Activated naive CD4-positive, alpha-beta T cell treated with anti-CD3 and anti-CD28 coated beads, Interleukin-2, amount 50 U/mL, for 24 hours (primary cell): ENCODE data around the gene SPACA6.
"Not testable (repeated sequence)": the region's sequence is repeated elsewhere in the genome, so short reads cannot be mapped to it uniquely, and the experiment has no call there.

ENCODE experiments used
- H3K27ac Mint-ChIP-seq: one replicate; pipeline ENCODE4 v1.8.0; 2021; ENCODE audit warnings: mild to moderate bottlenecking, mixed read lengths
- H3K27me3 Mint-ChIP-seq: one replicate; pipeline ENCODE4 v1.8.0; 2021; ENCODE audit warnings: mixed read lengths
- H3K36me3 Mint-ChIP-seq: one replicate; pipeline ENCODE4 v1.8.0; 2021; ENCODE audit warnings: mixed read lengths
- H3K4me1 Mint-ChIP-seq: one replicate; pipeline ENCODE4 v1.8.0; 2021; ENCODE audit warnings: mixed read lengths
- H3K4me3 Mint-ChIP-seq: one replicate; pipeline ENCODE4 v1.8.0; 2021; ENCODE audit warnings: mild to moderate bottlenecking, mixed read lengths
- H3K9me3 Mint-ChIP-seq: one replicate; pipeline ENCODE4 v1.8.0; 2021; ENCODE audit warnings: mixed read lengths

Gene SPACA6, protein sequence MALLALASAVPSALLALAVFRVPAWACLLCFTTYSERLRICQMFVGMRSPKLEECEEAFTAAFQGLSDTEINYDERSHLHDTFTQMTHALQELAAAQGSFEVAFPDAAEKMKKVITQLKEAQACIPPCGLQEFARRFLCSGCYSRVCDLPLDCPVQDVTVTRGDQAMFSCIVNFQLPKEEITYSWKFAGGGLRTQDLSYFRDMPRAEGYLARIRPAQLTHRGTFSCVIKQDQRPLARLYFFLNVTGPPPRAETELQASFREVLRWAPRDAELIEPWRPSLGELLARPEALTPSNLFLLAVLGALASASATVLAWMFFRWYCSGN

GRCh38 chr19:51693260-51693659, at the start of gene SPACA6:
Gene SPACA6 (plus strand): TSS chr19:51693330. CDS start chr19:51693527, 197 bp downstream.
- no peaks in the 10 kb centered on the region for H3K9me3 Mint-ChIP-seq
- no peak within 1 kb of the TSS for H3K4me3 Mint-ChIP-seq
- H3K36me3 Mint-ChIP-seq, result peaks cover 3% of the 10 kb centered on the region
- H3K27me3 Mint-ChIP-seq, result no peaks in the 10 kb centered on the region
- peaks cover 20% of the 10 kb centered on the region for H3K4me1 Mint-ChIP-seq
- H3K27ac Mint-ChIP-seq, result no peak within 1 kb of the TSS

GRCh38 chr19:51644636-51645271, 48.4 kb upstream of the SPACA6 start:
- Mint-ChIP-seq H3K9me3 (no peaks in the 10 kb centered on the region), H3K27ac (no peak overlapping the region), H3K36me3 (no peaks in the 10 kb centered on the region), H3K27me3 (peaks cover 9% of the 10 kb centered on the region), H3K4me3 (no peak overlapping the region), H3K4me1 (no peaks in the 10 kb centered on the region)

GRCh38 chr19:51646730-51647129, 46.4 kb upstream of the SPACA6 start, which contains the start of gene SIGLEC14:
Gene SIGLEC14 (minus strand): TSS chr19:51646825. CDS start chr19:51646759, 66 bp downstream.
- H3K27me3 Mint-ChIP-seq, result peaks cover 19% of the 10 kb centered on the region
- H3K27ac Mint-ChIP-seq, H3K4me1 Mint-ChIP-seq, H3K9me3 Mint-ChIP-seq, H3K4me3 Mint-ChIP-seq, H3K36me3 Mint-ChIP-seq: not testable (repeated sequence)

- Mint-ChIP-seq H3K36me3 (no peaks in the 10 kb centered on the region), H3K4me3 (no peak overlapping the region), H3K9me3 (no peaks in the 10 kb centered on the region), H3K4me1 (no peaks in the 10 kb centered on the region), H3K27ac (no peak overlapping the region), H3K27me3 (peaks cover 19% of the 10 kb centered on the region)
Measured at GRCh38 chr19:51647318-51647717, 45.8 kb upstream of the SPACA6 start.

- Mint-ChIP-seq H3K4me1 (no peaks in the 10 kb centered on the region), H3K9me3 (no peaks in the 10 kb centered on the region), H3K27ac (no peak overlapping the region), H3K4me3 (no peak overlapping the region), H3K27me3 (peaks cover 25% of the 10 kb centered on the region), H3K36me3 (no peaks in the 10 kb centered on the region)
Measured at GRCh38 chr19:51651216-51651846, 41.8 kb upstream of the SPACA6 start.

- Mint-ChIP-seq H3K4me3 (no peak overlapping the region), H3K27ac (no peak overlapping the region), H3K4me1 (peaks cover 7% of the 10 kb centered on the region), H3K36me3 (no peaks in the 10 kb centered on the region), H3K27me3 (peaks cover 28% of the 10 kb centered on the region), H3K9me3 (no peaks in the 10 kb centered on the region)
Measured at GRCh38 chr19:51652266-51652665, 40.9 kb upstream of the SPACA6 start.

GRCh38 chr19:51653162-51653561, 40.0 kb upstream of the SPACA6 start:
- Mint-ChIP-seq H3K9me3 (no peaks in the 10 kb centered on the region), H3K27me3 (peaks cover 26% of the 10 kb centered on the region), H3K4me1 (peaks cover 7% of the 10 kb centered on the region), H3K27ac (no peak overlapping the region), H3K4me3 (no peak overlapping the region), H3K36me3 (no peaks in the 10 kb centered on the region)

- Mint-ChIP-seq H3K9me3 (no peaks in the 10 kb centered on the region), H3K4me1 (peaks cover 7% of the 10 kb centered on the region), H3K27me3 (peaks cover 21% of the 10 kb centered on the region), H3K36me3 (no peaks in the 10 kb centered on the region), H3K27ac (no peak overlapping the region), H3K4me3 (no peak overlapping the region)
Measured at GRCh38 chr19:51654783-51655182, 38.3 kb upstream of the SPACA6 start.

- Mint-ChIP-seq H3K4me3 (no peak overlapping the region), H3K4me1 (peaks cover 7% of the 10 kb centered on the region), H3K27me3 (peaks cover 18% of the 10 kb centered on the region)
Measured at GRCh38 chr19:51660975-51661600, 32.0 kb upstream of the SPACA6 start.

DNA sequence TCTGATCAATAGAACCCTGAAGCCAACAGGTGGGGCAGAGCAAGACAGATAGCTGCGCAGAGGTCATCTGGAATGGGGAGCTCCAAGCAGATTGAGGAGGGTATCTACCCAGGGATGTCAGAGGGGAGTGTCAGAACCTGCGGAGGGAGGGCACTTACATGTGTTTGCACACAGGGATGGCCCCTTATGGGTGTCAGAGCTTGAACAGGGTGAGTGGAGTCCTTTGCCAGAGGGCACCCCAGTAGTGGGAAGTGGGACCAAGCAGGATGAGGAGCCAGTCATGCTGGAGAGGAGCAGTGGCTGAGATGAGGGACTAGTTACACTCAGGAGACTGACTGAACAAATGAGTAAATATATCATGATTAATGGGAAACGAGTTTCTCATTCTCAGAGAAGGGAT, 29.5 kb upstream of the SPACA6 start:
- Mint-ChIP-seq H3K27me3 (peaks cover 15% of the 10 kb centered on the region), H3K4me1 (no peaks in the 10 kb centered on the region), H3K27ac (no peak overlapping the region), H3K9me3 (no peaks in the 10 kb centered on the region), H3K36me3 (peaks cover 2% of the 10 kb centered on the region), H3K4me3 (no peak overlapping the region)

More at GRCh38 chr19:51660975-51661600, 32.0 kb upstream of the SPACA6 start:
- H3K9me3 Mint-ChIP-seq, result no peaks in the 10 kb centered on the region
- no peak overlapping the region for H3K27ac Mint-ChIP-seq
- H3K36me3 Mint-ChIP-seq, result peaks cover 2% of the 10 kb centered on the region

DNA sequence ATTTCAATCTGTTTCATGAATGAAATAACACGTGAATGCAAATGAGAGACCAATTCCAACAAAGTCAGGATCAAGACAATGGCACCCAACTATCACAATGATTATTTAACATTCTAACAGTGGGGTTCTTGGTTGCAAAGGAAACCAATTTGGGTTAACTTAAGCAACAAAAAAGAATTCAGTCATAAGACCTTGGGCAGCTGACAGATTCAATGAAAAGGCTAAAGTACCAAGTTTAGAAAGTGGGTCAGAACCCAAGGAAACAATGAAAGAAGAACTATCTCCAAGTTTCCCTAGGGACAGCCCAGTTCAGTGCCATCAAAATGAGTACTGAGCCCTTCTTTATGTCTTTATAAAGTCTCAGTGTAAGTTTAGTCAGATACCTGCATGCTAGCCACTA, 29.0 kb upstream of the SPACA6 start:
- H3K27me3 Mint-ChIP-seq, result peaks cover 15% of the 10 kb centered on the region
- H3K9me3 Mint-ChIP-seq, result no peaks in the 10 kb centered on the region
- peaks cover under 1% of the 10 kb centered on the region for H3K4me1 Mint-ChIP-seq
- H3K36me3 Mint-ChIP-seq, result peaks cover 2% of the 10 kb centered on the region
- H3K27ac Mint-ChIP-seq, result no peak overlapping the region
- H3K4me3 Mint-ChIP-seq, result no peak overlapping the region

DNA sequence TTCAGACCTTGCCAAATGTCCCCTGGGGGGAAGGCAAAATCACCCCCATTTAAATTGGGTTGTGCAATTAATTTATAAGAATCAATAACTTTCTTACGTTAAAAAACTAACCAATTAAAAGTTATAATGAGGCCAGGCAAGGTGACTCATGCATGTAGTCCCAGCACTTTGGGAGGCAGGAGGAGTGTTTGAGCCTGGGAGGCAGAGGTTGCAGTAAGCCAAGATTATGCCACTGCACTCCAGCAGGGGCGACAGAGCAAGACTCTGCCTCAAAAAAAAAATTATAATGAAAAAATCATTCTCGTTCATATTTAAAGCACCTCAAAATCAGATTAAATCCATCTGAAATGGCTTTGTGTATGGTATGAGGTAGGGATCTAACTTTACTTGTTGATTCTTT, 28.1 kb upstream of the SPACA6 start:
- H3K27me3 Mint-ChIP-seq, result peaks cover 15% of the 10 kb centered on the region
- H3K4me1 Mint-ChIP-seq, result peaks cover 5% of the 10 kb centered on the region
- peaks cover 2% of the 10 kb centered on the region for H3K36me3 Mint-ChIP-seq
- H3K9me3 Mint-ChIP-seq, result no peaks in the 10 kb centered on the region
- H3K27ac Mint-ChIP-seq, result no peak overlapping the region
- H3K4me3 Mint-ChIP-seq, result no peak overlapping the region

DNA sequence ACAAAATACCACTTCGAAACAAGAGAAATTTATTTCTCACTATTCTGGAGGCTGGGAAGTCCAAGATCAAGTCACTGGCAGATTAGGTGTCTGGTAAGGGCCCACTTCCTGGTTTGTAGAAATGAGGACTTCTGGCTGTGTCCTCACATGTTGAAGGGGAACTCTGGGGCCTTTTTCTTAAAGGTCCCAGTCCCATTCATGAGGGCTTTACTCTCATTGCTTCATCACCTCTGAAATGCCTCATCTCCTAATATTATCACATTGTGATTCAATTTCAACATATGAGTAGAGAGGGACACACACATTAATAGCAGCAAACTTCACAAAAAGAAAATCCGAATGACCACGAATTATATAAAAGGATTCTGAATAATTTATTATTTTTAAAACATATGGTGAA, 24.9 kb upstream of the SPACA6 start:
- Mint-ChIP-seq H3K27me3 (peaks cover 8% of the 10 kb centered on the region), H3K4me3 (no peak overlapping the region), H3K27ac (no peak overlapping the region), H3K36me3 (peaks cover 2% of the 10 kb centered on the region), H3K9me3 (no peaks in the 10 kb centered on the region), H3K4me1 (peaks cover 5% of the 10 kb centered on the region)

DNA sequence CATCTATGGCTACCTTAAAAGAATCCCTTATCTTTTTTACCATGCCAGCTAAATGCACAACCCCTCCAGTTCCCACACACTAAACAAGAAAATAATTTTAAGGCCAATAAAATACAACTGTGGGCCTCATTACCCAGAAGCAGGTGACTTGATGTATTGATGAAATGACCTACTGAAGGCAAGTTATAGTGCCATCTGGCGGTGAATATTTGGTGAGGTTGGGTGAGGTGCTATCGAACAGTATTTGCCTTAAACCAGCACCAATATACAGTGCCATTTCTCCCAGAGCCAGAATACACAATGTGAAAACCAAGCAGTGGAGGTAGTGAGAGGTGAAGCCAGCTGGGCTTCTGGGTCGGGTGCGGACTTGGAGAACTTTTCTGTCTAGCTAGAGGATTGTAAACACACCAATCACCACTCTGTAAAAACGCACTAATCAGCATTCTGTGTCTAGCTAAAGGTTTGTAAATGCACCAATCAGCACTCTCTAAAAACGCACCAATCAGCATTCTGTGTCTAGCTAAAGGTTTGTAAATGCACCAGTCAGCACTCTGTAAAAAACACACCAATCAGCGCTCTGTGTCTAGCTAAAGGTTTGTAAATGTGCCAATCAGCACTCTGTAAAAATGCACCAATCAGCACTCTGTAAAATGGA, 17.1 kb upstream of the SPACA6 start:
- Mint-ChIP-seq H3K4me1 (peaks cover 20% of the 10 kb centered on the region), H3K4me3 (peak overlapping the region; percentile 74)
- H3K27me3 Mint-ChIP-seq, H3K36me3 Mint-ChIP-seq, H3K27ac Mint-ChIP-seq, H3K9me3 Mint-ChIP-seq: not testable (repeated sequence)

DNA sequence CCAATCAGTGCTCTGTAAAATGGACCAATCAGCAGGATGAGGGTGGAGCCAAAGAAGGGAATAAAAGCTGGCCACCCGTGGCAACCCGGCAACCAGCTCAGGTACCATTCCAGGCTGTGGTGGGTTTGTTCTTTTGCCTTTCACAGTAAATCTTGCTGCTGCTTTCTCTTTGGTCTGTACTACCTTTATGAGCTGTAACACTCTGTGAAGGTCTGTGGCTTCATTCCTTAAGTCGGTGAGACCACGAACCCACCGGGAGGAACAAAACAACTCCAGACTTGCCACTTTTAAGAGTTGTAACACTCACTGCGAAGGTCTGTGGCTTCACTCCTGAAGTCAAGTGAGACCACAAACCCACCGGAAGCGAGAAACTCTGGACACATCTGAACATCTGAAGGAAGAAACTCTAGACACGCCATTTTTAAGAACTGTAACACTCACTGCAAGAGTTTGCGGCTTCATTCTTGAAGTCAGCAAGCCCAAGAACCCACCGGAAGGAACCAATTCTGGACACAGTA, 16.5 kb upstream of the SPACA6 start:
- Mint-ChIP-seq H3K27me3 (no peaks in the 10 kb centered on the region), H3K4me1 (peaks cover 20% of the 10 kb centered on the region), H3K4me3 (peak overlapping the region; percentile 74), H3K27ac (peak overlapping the region; percentile 11), H3K9me3 (no peaks in the 10 kb centered on the region), H3K36me3 (no peaks in the 10 kb centered on the region)
